Upper lobe of left lung (tissue), 4 donors: ENCODE measurements around the gene SETD6.

Experiments
- CTCF ChIP-seq, 6 experiments: fragments of 450-650 bp in 4 of 6; fragments of 200-600 bp in 2 of 6; sonication (generic) in 2 of 6; IDR thresholded peaks; one replicate each; pipeline ENCODE4 v1.5.1; 2016 to 2019; ENCODE audit warnings: antibody characterized with exemption in 6 of 6
- EP300 ChIP-seq, 4 donors: sonication (generic); formaldehyde crosslinking; IDR thresholded peaks; one replicate each; pipeline ENCODE4 v1.5.1; 2017; ENCODE audit warnings: antibody characterized with exemption in 4 of 4, control low read depth in 2 of 4

- TF ChIP-seq EP300 (IDR thresholded peaks at IDR 0.05) (no peak), CTCF (IDR thresholded peaks at IDR 0.05) (no peak)
Observed at GRCh38 chr16:58530179-58530578, 14.9 kb downstream of the SETD6 start.
